CD4-positive, alpha-beta T cell (primary cell): ENCODE data around the gene RANBP9. TPM values are rescaled to one million over a fixed set of nuclear protein-coding genes. Genes with fewer than 3 reads are reported as not detected.
A peak's percentile ranks its signal among the peaks of the same experiment; 100 is the strongest.

Experiments used
- ATAC-seq: fragments of 200-7000 bp; cut with Tn5 transposase; one replicate; pipeline ENCODE4 v1.10.0; 2022; ENCODE audit warnings: mild to moderate bottlenecking; ENCODE audit not compliant: poor library complexity
- CTCF ChIA-PET: fragments of 350-600 bp; sonication (Branson Sonifier 250); formaldehyde crosslinking; loops from one replicate; lab custom pipeline; 2021; ENCODE audit warnings: antibody characterized with exemption, inconsistent platforms; lab: Charles Lee
- POLR2A ChIA-PET: fragments of 350-600 bp; sonication (Branson Sonifier 250); formaldehyde crosslinking; loops from one replicate; lab custom pipeline; 2021; ENCODE audit warnings: antibody characterized with exemption, inconsistent platforms; lab: Charles Lee
- DNase-seq, 14 experiments: peaks; one replicate each; pipeline ENCODE4 v3.0.0-alpha.2; 2013 to 2020; ENCODE audit warnings: mixed read lengths in 2 of 14
- H3K27ac ChIP-seq, 2 donors: one replicate each; pipeline versions ENCODE4 v1.5.1 to v1.7.0; 2013; ENCODE audit warnings: low read length in 2 of 2, low read depth in 1 of 2, mild to moderate bottlenecking in 1 of 2
- H3K27me3 ChIP-seq, 2 experiments: 1 replicate in 1 of 2; 2 replicates in 1 of 2; pipeline versions ENCODE4 v1.6.1 to v1.7.0; 2013; ENCODE audit warnings: low read length in 2 of 2, control low read depth in 1 of 2, mild to moderate bottlenecking in 1 of 2, moderate library complexity in 1 of 2; ENCODE audit not compliant: insufficient read depth in 2 of 2, control insufficient read depth in 1 of 2
- H3K36me3 ChIP-seq: one replicate; pipeline ENCODE4 v1.6.1; 2013; ENCODE audit warnings: low read length, control low read depth; ENCODE audit not compliant: insufficient read depth
- H3K4me1 ChIP-seq: one replicate; pipeline ENCODE4 v1.6.1; 2013; ENCODE audit warnings: low read length, control low read depth; ENCODE audit not compliant: insufficient read depth
- H3K4me3 ChIP-seq: one replicate; pipeline ENCODE4 v1.5.1; 2013; ENCODE audit warnings: mild to moderate bottlenecking, low read length, moderate library complexity
- H3K9me3 ChIP-seq, 2 experiments: 1 replicate in 1 of 2; 2 replicates in 1 of 2; pipeline versions ENCODE4 v1.6.1 to v1.7.0; 2013; ENCODE audit warnings: low read length in 2 of 2, mild to moderate bottlenecking in 2 of 2, control low read depth in 1 of 2, moderate library complexity in 1 of 2; ENCODE audit not compliant: control insufficient read depth in 1 of 2, insufficient read depth in 1 of 2
- H3K27ac Mint-ChIP-seq: one replicate; pipeline ENCODE4 v1.8.0; 2020; ENCODE audit warnings: mixed read lengths
- H3K27me3 Mint-ChIP-seq: one replicate; pipeline ENCODE4 v1.8.0; 2021; ENCODE audit warnings: mixed read lengths
- H3K36me3 Mint-ChIP-seq: one replicate; pipeline ENCODE4 v1.8.0; 2021; ENCODE audit warnings: low read depth, mixed read lengths
- H3K4me1 Mint-ChIP-seq: one replicate; pipeline ENCODE4 v1.8.0; 2021; ENCODE audit warnings: low read depth, mixed read lengths
- H3K4me3 Mint-ChIP-seq: one replicate; pipeline ENCODE4 v1.8.0; 2020; ENCODE audit warnings: mild to moderate bottlenecking, mixed read lengths
- H3K9me3 Mint-ChIP-seq: one replicate; pipeline ENCODE4 v1.8.0; 2020; ENCODE audit warnings: mixed read lengths
- intact Hi-C, 2 experiments: fragments of 100-400 bp; cut with DNase I in 1 of 2; cut with micrococcal nuclease in 1 of 2; formaldehyde crosslinking; loops; one replicate each; pipeline versions ENCODE4 v1.15.1 to v1.9.0; 2023 to 2025; cut with DNase I, micrococcal nuclease
- total RNA-seq, 174 experiments: library from RNA in 2 of 174; stranded (reverse) in 2 of 174; gene quantifications; one replicate each; pipeline ENCODE4 v1.2.3 and lab custom pipeline; 2021 to 2026
- TF ChIP-seq, protein P1 (sequence below): fragments of 200-600 bp; IDR thresholded peaks from one replicate; pipeline ENCODE4 v1.8.0; 2022; ENCODE audit warnings: antibody characterized with exemption, mild to moderate bottlenecking

RANBP9 gene
- total RNA-seq, 2 experiments from 2014 or later, result 60.8 to 62.9 TPM

DNA sequence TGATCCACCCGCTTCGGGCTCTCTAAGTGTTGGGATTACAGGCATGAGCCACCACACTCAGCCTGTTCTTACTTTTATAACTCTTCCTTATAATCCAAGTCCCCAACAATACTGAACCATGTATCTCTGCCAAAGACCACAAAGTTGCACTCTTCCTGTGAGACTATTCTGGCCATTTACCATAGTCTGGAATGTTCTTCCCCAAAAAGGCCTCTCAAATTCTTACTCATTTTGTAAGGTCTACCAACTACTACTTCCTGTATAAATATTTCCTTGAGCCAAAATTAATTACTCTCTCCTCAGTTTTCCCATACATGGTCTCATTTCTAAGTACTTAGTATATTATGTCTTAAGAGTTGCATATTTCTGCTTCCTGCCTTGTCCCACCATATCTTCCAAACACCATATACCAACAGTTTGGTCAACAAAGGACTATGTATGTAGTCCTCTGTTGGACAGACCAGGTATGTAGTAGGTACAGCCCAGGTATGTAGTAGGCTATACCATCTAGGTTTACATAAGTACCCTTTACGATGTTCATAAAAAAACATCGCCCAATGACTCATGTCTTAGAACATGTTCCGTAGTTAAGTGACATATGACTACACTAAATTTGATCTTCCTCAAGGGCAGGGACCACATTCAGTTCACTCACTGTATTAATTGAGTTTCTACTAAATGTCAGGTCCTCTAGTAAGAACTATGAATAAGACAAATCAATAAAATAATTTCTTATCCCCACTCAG lies 22.0 kb downstream of the RANBP9 start:
- Histone ChIP-seq H3K4me1 (peaks cover 52% of the 10 kb centered on the region), H3K4me3 (no peak overlapping the region), H3K36me3 (peaks cover 11% of the 10 kb centered on the region), H3K27ac (peak overlapping the region; percentile 42 to 83), H3K9me3 (no peaks in the 10 kb centered on the region), H3K27me3 (no peaks in the 10 kb centered on the region)
- Mint-ChIP-seq H3K27me3 (no peaks in the 10 kb centered on the region), H3K9me3 (no peaks in the 10 kb centered on the region), H3K27ac (peak overlapping the region; percentile 87), H3K4me1 (peaks cover 68% of the 10 kb centered on the region), H3K4me3 (peak overlapping the region; percentile 5), H3K36me3 (peaks cover 18% of the 10 kb centered on the region)
- intact Hi-C loops, result loop anchor here (2.0 kb wide), 1 partner anchor 19 kb away; no protein-coding TSS in a partner anchor
- ATAC-seq, result no peak
- TF ChIP-seq, protein P1, sequence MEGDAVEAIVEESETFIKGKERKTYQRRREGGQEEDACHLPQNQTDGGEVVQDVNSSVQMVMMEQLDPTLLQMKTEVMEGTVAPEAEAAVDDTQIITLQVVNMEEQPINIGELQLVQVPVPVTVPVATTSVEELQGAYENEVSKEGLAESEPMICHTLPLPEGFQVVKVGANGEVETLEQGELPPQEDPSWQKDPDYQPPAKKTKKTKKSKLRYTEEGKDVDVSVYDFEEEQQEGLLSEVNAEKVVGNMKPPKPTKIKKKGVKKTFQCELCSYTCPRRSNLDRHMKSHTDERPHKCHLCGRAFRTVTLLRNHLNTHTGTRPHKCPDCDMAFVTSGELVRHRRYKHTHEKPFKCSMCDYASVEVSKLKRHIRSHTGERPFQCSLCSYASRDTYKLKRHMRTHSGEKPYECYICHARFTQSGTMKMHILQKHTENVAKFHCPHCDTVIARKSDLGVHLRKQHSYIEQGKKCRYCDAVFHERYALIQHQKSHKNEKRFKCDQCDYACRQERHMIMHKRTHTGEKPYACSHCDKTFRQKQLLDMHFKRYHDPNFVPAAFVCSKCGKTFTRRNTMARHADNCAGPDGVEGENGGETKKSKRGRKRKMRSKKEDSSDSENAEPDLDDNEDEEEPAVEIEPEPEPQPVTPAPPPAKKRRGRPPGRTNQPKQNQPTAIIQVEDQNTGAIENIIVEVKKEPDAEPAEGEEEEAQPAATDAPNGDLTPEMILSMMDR, result no peak
- DNase-seq, result no peak
- POLR2A ChIA-PET, result interaction anchor here (0.8 to 2.2 kb wide), 5 partner anchors 10 to 22 kb away, joined by 3 to 45 read pairs (median 6); partner anchors contain the start of gene RANBP9
- CTCF ChIA-PET, result no interaction called here

DNA sequence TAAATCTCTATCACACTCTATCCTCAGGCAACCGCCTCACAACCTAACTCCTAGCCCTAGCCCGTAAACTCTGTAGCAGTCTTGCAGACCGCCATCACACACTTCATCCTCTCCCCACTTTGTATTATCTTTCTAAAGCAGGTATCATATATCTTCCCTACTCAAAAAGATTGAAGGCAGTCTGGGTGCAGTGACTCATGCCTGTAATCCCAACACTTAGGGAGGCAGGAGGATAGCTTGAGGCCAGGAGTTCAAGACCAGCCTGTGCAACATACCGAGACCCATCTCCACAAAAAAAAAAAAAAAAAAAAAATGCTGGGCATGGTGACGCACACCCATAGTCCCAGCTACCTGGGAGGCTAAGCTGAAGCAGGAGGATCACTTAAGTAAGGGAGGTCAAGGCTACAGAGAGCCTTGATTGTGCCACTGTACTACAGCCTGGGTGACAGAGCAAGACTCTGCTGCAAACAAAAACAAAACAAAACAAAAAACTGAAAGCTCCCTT lies 22.9 kb downstream of the RANBP9 start:
- no peaks in the 10 kb centered on the region for H3K27me3 ChIP-seq
- no peak overlapping the region for H3K4me3 ChIP-seq
- peaks cover 11% of the 10 kb centered on the region for H3K36me3 ChIP-seq
- ChIA-PET CTCF (interaction anchor here (0.5 to 1.3 kb wide), 4 partner anchors 17 to 1538 kb away, joined by 3 to 4 read pairs (median 4); no protein-coding TSS in a partner anchor), POLR2A (interaction anchor here (0.5 to 3.3 kb wide), 10 partner anchors 11 to 126 kb away, joined by 3 to 45 read pairs (median 4); partner anchors contain the start of genes NOL7, RANBP9 and SIRT5)
- intact Hi-C loops, result loop anchor here (2.0 kb wide), 1 partner anchor 20 kb away; no protein-coding TSS in a partner anchor
- no peaks in the 10 kb centered on the region for H3K9me3 Mint-ChIP-seq
- DNase-seq, result no peak
- no peaks in the 10 kb centered on the region for H3K27me3 Mint-ChIP-seq
- H3K27ac ChIP-seq, result peak overlapping the region; percentile 46 to 83
- H3K4me1 ChIP-seq, result peaks cover 49% of the 10 kb centered on the region
- peak overlapping the region; percentile 87 for H3K27ac Mint-ChIP-seq
- TF ChIP-seq, protein P1, result no peak
- peaks cover 68% of the 10 kb centered on the region for H3K4me1 Mint-ChIP-seq
- peak; percentile 5 for ATAC-seq
- H3K36me3 Mint-ChIP-seq, result peaks cover 12% of the 10 kb centered on the region
- peak overlapping the region; percentile 79 for H3K4me3 Mint-ChIP-seq
- H3K9me3 ChIP-seq, result no peaks in the 10 kb centered on the region

DNA sequence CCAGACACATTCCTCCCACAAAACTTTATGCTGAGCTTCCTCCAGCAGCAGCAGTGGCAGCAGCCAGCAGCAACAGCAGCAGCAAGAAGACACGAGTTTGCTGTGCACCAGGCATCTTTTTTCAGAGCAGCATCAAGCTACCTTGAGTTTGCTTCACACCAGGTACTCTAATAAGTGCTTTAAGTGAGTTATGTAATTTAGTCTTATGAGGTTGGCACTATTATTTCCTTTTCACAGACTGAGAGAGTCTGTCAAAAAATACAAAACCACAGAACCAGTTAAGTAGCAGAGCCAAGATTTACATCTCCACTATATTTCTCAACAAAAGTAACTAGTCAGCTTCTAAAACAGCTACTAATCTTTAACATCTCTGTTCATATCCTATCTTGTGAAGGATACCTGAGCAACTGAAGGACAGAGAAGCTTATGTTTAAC lies 23.7 kb downstream of the RANBP9 start:
- Mint-ChIP-seq H3K27me3 (no peaks in the 10 kb centered on the region), H3K36me3 (peaks cover 9% of the 10 kb centered on the region), H3K9me3 (no peaks in the 10 kb centered on the region), H3K27ac (peak overlapping the region; percentile 87), H3K4me1 (peaks cover 64% of the 10 kb centered on the region), H3K4me3 (peak overlapping the region; percentile 79)
- ATAC-seq, result peak; percentile 83
- ChIA-PET POLR2A (interaction anchor here (0.5 to 3.6 kb wide), 17 partner anchors 7 to 359 kb away, joined by 3 to 45 read pairs (median 4); partner anchors contain the start of genes NOL7, RANBP9, SIRT5 and TBC1D7), CTCF (interaction anchor here (1.0 to 1.3 kb wide), 3 partner anchors 11 to 63 kb away, joined by 3 to 4 read pairs (median 4); no protein-coding TSS in a partner anchor)
- TF ChIP-seq, protein P1, result no peak
- H3K9me3 ChIP-seq, result no peaks in the 10 kb centered on the region
- H3K36me3 ChIP-seq, result peaks cover 10% of the 10 kb centered on the region
- DNase-seq, result peak in 10 of 14 experiments; percentile 7 to 69 (median 28)
- H3K27ac ChIP-seq, result peak overlapping the region; percentile 64 to 83
- H3K27me3 ChIP-seq, result no peaks in the 10 kb centered on the region
- H3K4me3 ChIP-seq, result no peak overlapping the region
- H3K4me1 ChIP-seq, result peaks cover 43% of the 10 kb centered on the region
- intact Hi-C loops, result loop anchor here (2.0 kb wide), 2 partner anchors 21 kb away; no protein-coding TSS in a partner anchor
